Breast epithelium (tissue), 3 donors: ENCODE measurements around the gene GCNT2.

Experiments used
- CTCF ChIP-seq, 3 donors: fragments of 450-650 bp; IDR thresholded peaks; one replicate each; pipeline ENCODE4 v1.5.1; 2016 to 2017; ENCODE audit warnings: antibody characterized with exemption in 3 of 3, mild to moderate bottlenecking in 3 of 3, moderate library complexity in 3 of 3
- POLR2A ChIP-seq: fragments of 450-650 bp; IDR thresholded peaks from one replicate; pipeline ENCODE4 v1.6.1; 2016; ENCODE audit warnings: antibody characterized with exemption, mild to moderate bottlenecking, moderate library complexity

GRCh38 chr6:10481101-10481500 lies 40.0 kb upstream of the GCNT2 start:
- no peak for TF ChIP-seq CTCF (IDR thresholded peaks at IDR 0.05)
- TF ChIP-seq POLR2A, result no peak
